ENCODE results near the gene PDILT.
A peak's percentile ranks its signal among the peaks of the same experiment; 100 is the strongest.

PDILT gene

DNA sequence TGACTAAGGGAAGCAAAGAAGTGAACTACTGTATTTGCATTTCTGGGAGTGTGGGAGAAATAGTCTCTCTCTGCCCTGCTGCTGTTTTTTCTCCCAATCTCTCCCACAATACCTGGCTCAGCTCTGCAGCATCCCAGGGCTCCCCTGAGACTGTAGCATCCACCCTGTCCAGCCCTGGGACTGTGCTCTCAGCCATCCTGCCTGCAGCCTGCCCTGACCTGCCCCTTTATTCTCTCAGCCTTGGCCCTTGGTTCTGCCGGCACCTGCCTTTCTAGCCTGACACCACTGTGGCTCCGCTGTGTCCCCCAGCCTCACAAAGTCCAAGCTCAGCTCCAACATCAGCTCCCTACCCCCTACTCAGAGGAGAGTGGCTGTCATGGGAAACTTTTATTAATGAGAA, 1.9 kb downstream of the PDILT start:
- FAIRE-seq (no peak), DNase-seq (ENCODE audit: low spot score) (no peak)

DNA sequence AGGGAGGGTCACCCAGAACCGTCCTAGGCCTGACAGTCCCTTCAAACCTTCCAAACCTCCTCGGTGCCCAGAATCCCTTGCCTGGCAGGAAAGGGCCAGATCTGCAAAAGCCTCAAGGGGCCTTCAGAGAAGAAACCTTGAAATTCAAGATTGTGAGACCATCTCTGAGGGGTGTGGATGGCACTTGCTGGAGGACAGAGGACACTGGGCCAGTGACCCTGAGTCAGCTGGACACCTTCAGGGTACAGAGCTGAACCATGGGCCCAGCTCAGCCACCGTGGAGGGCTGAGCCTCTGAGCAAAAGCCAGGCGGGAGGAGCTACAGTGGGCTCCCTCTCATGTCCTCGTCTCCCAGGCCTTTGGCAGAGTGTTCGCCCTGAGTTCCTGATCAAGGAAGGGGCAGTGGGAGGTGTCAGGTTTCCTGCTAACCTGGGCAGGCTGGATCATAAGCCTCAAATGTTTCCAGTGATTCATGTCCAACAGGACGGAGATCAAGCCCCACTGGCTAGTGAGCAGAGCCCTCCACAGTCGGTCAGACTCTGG, 3.0 kb downstream of the PDILT start:
- FAIRE-seq (no peak), DNase-seq (ENCODE audit: low spot score) (no peak)

DNA sequence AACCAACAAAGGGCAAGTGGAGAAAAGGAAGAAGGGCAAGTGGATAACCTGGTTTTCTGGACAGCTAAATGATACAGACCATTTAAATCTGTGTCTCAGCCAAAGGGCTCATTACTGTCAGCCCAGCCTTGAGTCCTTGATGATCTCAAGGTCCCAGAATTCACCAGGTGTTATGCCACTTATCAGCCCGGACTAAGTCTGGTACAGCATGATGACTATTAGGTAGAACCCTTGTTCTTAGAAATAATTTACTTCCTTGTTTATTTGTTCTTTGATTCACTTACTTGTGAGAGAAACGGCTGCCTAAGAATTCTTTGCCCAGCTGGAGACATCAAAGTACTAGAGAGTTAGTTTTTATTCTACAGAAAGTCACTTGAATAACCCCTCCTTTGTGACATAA, 3.5 kb downstream of the PDILT start:
- FAIRE-seq: no peak

DNA sequence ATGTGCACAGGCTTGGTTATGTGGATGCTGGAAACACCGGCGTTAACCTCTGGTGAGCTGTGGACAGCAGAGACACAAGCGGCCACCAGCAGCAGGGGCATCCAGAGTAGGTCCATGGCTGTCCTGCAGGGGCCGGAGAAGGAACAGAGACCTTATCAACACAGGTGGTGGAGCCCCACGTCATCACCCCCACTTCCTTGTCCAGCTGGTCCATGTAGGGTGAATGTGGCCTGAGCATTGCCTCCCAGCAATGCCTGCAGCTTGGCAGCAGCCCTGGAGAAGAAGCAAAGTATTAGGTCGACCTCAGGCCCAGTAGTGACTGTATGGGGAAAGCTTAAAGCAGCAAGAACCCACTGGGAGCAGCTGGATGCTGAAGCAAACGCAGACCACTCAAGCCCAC, 5.4 kb downstream of the PDILT start:
- no peak for DNase-seq (ENCODE audit: low spot score)
- no peak for FAIRE-seq

More for the DNA sequence above, 3.5 kb downstream of the PDILT start:
- DNase-seq (ENCODE audit: low spot score): no peak

DNA sequence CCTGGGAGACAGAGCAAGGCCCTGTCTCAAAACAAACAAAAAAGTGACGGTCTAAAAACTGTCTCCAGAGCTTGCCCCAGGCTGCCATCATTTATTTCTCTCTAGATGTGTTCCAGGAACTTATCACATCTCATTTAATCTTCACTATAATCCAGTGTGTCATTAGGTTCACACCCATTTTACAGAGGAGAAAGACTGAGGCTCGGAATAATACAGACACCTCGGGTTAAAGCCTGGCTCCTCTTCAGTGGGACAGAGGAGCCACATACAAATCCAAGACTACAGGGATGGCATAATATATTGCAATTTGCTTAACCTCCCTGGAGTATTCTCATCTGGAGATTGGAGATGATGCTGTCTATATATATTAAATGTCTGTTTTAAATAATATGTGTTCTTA, 5.9 kb downstream of the PDILT start:
- DNase-seq (ENCODE audit: low spot score): no peak
- no peak for FAIRE-seq

DNA sequence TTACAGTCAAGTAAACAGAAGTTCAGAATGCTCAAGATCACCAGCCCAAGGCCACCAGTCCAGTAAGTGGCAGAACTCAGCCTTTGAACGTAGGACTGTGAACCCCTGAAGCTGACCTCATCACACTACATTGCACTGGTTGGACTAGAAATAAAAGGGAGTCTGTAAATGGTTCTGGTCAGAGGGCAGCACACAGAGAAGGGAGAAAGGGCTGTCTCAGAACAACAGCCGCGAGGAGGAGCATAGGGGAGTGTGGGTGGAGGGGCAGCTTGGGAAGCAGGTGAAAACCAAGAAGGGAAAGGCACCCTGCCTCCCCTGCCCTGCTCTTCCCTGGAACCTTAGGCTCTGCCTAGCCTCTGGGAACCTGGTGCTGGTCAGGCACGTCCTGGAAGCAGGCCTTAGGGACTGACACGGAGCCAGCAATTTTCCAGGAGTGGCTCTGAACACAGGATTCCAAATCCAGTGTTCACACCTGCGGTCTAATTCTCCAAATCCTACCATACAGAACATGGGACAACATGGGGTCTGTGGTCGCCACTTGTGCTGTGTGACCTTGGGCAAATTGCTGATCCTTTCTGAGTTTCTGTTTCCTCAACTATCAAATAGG, 7.0 kb downstream of the PDILT start:
- no peak for FAIRE-seq
- DNase-seq (ENCODE audit: low spot score): no peak

DNA sequence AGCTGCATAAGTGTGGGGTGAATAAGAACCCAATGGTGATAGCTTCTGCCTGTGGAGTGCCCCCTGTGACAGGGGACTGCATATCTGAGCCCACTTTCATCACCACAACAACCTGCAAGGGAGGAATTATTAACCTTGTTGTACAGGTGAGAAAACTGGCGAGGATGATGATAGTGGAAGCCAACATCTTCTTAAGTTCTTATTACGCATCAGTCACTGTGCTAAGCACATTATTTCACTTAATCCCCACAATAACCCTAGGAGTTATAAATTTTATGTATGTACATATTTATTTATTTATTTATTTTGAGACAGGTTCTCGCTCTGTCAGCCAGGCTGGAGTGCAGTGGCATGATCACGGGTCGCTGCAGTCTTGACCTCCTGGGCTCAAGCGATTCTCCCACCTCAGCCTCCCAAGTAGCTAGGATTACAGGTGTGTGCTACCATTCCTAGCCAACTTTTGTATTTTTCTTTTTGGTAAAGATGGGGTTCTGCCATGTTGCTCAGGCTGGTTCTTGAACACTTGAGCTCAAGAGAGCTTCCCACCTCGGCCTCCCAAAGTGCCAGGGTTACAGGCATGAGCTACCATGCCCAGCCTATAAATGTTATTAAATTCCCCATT, 7.6 kb downstream of the PDILT start:
- no peak for FAIRE-seq
- DNase-seq (ENCODE audit: low spot score): no peak

DNA sequence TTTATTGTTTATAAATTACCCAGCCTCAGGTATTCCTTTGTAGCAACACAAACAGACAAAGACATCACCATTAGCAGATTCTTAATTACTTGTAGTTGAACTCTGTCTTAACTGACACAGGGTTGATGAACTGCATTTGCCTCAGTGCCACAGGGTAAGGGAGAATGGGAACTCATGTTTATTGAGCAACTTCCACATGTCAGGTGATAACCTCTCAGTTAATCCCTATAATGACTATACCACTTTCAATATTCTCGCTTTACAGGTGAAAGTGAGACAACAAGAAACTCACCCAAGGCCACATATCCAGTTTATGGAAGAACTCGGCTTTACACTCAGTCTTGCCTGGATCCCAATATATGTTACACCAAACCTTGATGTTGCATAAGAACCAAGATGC, 8.6 kb downstream of the PDILT start:
- DNase-seq (ENCODE audit: low spot score) (no peak), FAIRE-seq (no peak)

DNA sequence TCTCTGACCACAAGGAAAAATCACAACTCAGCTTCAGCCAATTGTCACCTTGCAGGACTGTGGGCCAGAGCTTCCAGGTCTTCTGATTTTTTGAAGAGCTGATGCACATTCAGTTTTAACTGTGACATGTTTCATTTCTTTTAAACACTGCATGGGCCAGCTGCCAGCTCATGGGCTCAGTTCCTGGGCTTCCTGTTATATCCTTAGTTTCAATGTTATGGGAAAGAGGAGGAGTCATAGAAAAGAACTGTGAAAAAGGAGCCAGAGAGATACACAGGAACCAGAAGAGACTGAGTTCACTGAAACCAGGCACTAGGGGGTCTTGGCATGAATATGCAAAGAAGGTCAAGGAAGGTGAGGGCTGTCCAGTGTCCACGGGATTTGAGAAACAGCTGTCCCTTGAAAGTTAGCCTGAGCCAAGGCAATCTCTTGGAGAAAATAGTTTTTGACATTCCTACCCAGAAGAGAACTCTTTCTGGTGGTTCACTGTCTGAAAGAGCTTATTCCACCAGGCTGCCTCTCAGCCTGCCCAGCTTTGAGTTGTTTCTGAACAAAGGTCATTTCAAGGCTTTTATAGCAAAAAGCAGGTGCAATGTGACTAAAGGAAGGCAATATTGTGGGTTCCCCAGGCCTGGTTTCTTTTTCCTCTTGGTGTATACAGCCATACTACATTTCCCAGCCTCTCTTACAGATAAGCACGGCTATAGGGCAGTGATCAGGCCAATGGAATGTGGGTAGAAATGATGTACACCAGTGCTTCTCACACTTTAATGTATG, 10.5 kb downstream of the PDILT start:
- FAIRE-seq: no peak
- DNase-seq (ENCODE audit: low spot score): no peak

DNA sequence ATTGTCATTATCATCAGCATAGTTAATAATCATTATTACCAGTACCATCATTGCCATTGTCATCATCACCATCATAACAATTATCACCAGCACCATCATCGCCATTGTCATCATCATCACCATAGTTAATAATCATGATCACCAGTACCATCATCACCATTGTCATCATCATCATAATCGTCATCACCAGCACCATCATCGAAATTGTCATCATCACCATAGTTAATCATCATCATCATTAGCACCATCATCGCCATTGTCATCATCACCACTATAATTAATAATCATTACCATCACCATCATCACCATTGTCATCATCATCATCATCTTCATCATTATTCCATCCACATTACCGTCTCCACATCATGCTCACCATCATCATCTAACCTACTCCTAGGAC, 13.5 kb downstream of the PDILT start:
- FAIRE-seq: peak; percentile 77
- no peak for DNase-seq (ENCODE audit: low spot score)

DNA sequence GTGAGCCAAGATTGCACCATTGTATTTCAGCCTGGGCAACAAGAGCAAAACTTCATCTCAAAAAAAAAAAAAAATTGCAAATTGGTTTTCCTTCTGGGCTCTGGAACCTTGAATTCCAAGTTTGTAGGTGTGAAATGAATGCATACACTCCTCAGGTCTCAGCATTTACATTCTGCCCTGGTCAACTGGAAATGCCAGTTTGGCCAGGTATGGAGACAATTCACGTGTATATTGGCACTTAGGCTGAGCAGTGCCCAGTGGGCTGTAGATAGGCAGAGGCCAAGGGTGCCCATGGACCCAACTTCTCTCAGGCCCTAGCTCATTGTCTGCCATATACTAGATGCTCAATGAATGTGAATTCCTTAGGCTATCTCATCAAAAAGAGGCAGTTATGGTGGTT, 15.7 kb downstream of the PDILT start:
- DNase-seq (ENCODE audit: low spot score): no peak
- no peak for FAIRE-seq

DNA sequence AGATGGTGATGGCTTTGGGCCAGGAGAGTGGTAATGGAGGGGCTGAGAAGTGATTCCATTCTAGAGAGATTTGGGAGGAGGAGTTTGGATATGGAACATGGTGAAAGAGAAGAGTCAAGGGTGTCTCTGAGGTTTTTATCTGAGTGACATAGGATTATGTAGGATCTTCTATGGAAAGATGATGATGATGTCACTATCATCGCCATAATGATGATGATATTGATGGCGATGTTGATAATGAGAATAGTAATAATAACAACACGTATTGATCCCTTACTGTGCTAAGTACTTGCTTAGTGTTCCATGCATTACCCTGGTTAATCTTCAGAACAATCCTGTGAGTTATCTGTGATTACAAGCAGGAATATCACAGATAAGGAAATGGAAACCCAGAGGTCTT, 16.6 kb downstream of the PDILT start:
- DNase-seq (ENCODE audit: low spot score) (no peak), FAIRE-seq (no peak)

DNA sequence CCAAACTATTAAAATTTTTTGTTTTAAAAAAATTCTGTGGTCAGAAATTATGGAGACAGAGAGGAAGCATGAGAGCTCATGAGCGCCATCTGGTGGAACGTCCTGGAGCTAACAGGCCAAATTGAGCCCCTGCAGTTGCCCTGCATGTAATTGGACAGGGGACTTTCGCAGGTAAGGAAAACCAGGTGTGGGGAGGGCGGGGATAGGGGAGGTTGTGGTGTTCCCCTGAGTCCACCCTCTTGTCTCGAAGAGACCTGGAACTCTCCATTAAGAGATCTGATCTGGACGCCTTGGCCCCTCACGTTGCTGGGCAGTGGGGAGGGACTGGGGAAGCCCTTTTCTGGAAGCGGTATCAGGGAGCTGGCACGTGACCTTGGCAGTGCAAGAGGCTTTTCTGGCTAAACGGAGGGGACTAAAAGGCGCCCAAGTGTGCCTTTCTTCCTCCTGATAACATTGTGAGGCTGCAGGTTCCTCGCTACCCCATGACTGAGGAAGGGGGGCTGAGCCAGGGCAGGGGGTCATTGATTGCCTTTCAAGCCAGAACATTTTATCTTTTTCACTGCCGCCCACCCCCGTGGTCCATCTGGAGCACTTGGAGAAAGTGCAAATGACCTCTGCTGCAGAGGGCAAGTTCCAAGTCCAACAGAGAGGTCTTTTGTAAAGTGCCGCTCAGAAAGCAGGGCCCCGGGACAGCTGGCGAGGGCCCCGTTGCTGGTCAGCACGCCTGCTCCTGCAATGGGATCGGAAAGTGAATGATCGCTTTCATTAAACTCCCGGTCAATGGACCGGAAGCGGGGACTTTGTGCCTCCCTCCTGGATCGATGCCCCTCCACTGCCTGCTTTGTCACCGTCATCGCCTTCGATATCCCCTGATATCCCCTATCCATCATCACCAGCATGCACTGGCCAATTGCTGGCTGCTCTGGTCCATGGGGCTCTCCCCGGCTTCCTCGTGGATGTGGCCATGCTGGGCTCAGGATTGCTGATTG, 18.4 kb downstream of the PDILT start:
- DNase-seq (ENCODE audit: low spot score) (peak; percentile 57), FAIRE-seq (no peak)

DNA sequence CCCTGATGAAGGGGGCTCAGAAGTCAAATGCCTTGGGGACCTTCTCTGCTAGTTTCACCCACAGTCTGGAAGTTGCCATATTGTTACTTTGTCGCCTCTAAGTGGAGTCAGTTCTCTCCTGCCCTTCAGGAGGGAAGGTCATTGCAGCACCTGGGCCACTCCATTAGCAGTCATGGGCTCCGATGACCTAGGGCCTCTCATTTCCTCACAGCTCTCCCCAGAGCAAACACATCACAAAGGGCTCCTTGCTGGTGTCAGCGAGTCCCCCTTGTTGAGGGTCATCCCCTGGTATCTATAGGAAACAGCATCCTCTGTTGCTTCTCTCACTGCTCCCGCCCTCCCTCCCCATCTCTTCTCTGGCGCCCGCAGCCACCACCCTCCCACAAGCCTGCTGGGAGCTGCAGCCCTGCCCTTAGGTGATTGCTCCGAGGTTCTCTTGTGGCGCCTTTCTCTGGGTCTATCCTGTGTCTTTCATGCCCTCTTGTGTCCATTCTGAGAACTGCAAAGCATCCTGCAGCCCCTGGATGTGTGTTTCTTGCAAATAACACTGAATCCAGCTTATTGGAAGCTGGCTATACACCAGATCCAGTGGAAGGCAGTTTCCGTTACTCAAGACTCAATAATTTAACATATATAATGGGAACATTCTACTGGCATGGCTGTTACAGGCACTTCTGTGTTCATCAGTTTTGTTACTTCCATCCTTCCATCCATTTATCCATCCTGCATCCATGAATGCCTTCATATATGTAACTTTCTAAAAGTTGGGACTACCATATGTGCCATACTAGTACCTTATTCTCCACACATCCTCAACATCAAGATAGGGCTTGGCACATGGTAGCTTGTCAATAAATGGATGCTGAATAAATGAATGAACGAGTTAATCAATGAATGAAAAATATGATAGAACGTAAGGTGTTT, 21.2 kb downstream of the PDILT start:
- FAIRE-seq (no peak), DNase-seq (ENCODE audit: low spot score) (peak; percentile 75)

DNA sequence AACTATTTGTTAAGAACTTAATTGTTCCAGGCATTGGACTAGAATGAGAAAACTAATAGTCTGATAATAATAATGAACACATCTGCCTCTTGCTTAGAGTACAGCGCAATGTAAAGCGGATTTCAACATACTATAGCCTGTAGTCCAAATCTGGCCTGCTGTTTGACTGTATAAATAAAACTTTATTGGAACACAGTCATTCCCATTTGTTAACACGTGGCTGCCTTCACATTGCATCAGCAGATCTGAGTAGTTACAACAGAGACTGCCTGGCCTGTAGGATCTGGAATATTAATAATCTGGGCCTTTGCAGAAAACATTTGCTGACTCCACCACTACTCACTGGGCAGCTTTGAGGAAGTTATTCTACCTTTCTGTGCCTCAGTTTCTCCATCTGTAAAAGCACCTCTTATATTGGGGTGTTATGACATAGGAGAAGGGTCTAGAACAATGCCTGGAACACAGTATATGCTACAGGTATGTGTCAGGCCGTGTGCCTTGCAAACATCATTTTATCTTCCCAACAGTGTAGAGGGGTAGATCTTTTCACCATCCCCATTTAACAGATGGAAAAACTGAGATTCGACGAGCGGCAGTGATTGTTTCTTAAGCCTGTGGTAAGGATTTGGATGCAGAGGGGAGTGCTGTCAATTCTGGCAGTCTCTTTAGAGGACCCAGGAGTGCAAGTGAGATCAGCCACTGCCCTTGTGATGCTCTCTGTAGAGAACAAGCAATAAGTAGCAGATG, 22.2 kb downstream of the PDILT start:
- DNase-seq (ENCODE audit: low spot score) (no peak), FAIRE-seq (no peak)

DNA sequence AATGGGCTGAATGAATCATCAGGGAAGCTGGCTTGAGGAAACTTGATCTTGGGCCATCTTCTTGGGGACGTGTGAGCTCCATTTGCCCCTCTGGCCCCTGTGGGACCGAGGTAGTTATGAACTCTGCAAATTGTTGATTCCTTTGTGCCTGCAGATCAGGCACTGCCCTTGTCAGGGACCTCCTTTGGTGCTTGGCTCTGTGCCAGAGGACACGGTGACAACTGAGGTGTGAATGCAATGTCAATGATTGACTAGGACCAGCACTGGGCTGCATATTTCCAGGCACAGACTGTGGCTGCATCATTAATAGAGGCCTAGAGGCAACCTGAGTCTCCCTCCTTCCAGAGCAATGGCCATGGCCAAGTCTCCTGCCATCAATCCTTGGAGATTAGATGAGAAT, 23.8 kb downstream of the PDILT start:
- no peak for FAIRE-seq
- DNase-seq (ENCODE audit: low spot score): no peak

DNA sequence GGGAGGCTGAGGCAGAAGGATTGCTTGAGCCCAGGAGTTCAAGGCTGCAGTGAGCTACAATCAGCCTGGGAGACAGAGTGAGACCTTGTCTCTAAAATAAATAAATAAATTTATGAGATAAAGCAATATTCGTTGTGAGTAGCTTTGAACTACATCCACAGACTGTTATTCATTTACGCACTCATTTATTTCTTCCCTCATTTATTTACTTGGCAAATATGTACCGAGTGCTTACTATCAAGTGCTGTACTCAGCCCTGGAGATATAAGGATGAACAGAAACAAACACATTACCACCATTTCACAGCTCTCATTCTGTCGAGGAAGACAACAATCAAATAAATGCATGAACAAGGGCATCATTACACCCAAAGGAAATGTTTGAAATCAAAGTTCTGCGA, 27.4 kb downstream of the PDILT start:
- DNase-seq (ENCODE audit: low spot score) (no peak), FAIRE-seq (no peak)

DNA sequence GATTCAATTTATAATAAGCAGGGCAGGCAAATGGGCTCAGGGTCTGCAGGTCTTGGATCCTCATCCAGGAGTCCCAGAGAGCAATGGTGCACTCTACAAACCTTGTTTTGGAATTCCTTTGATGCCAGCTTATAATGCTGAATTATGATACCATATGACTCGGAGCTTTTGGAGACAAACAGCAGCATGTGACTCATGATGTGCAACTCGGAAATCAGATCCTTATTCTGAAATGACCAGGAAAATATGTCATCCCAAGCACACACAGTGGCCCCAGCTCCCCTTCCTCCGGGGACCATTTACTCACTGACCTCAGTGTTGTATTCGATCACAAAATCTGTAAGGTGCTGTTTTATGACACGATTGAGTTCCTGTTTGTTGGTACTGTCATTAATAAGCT, 31.8 kb downstream of the PDILT start:
- FAIRE-seq (no peak), DNase-seq (ENCODE audit: low spot score) (no peak)

DNA sequence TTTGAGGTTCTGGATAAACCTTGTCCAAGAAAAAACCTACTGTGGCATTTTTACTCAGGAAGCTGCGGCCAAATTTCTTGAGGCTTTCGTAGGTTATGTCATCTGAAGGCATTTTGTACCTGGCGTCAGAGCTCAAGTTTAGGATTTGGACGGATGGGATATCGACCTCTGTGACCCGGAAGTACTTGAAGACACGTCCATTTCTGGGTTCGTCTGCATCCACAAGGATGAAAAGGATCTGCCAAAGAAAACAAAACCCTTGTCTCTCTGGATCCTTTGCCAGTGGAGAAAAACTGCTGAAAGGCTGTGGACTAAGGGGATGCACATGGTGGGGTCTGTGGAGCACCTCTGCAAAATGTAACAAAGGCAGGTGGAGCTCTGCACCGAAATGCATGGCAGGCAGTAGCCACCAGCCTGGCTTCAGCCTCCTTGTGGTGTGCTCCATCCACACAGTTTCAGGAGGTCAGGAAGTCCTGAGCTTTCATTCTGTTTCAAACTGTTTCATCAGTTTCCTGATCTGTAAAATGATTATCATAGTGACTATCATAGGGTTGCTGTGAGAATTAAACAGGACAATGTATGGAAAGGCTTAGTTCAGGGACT, 35.0 kb downstream of the PDILT start:
- no peak for FAIRE-seq
- no peak for DNase-seq (ENCODE audit: low spot score)

Data from urothelium cell line (cell line).